Suprapubic skin (tissue), 4 donors: ENCODE results near the gene UXT. TPM values are rescaled to one million over a fixed set of nuclear protein-coding genes. Genes with fewer than 3 reads are reported as not detected.
"Not testable (repeated sequence)": the region's sequence is repeated elsewhere in the genome, so short reads cannot be mapped to it uniquely, and the experiment has no call there.

Experiments used
- DNase-seq, 2 donors: peaks; one replicate each; pipeline ENCODE4 v3.0.0-alpha.2; 2019; ENCODE audit warnings: low spot score in 2 of 2
- H3K27ac ChIP-seq: fragments of 200-600 bp; sonication (generic); one replicate; pipeline ENCODE4 v1.5.1; 2019
- H3K27me3 ChIP-seq: fragments of 200-600 bp; sonication (generic); one replicate; pipeline ENCODE4 v1.5.1; 2019
- H3K36me3 ChIP-seq: fragments of 200-600 bp; sonication (generic); one replicate; pipeline ENCODE4 v1.5.1; 2019
- H3K4me1 ChIP-seq: fragments of 200-600 bp; sonication (generic); one replicate; pipeline ENCODE4 v1.5.1; 2019
- H3K4me3 ChIP-seq: fragments of 200-600 bp; sonication (generic); one replicate; pipeline ENCODE4 v1.5.1; 2019; ENCODE audit warnings: mild to moderate bottlenecking
- H3K9me3 ChIP-seq: fragments of 200-600 bp; sonication (generic); one replicate; pipeline ENCODE4 v1.5.1; 2019
- EP300 ChIP-seq: sonication (generic); formaldehyde crosslinking; IDR thresholded peaks from one replicate; pipeline ENCODE4 v1.6.1; 2017; ENCODE audit warnings: antibody characterized with exemption
- POLR2A ChIP-seq, 2 donors: fragments of 450-650 bp; IDR thresholded peaks; one replicate each; pipeline ENCODE4 v1.6.1; 2017; ENCODE audit warnings: antibody characterized with exemption in 2 of 2, mild to moderate bottlenecking in 2 of 2, moderate library complexity in 2 of 2
- POLR2AphosphoS5 ChIP-seq, 3 donors: sonication (generic); formaldehyde crosslinking; IDR thresholded peaks; one replicate each; pipeline ENCODE4 v1.6.1; 2017; ENCODE audit warnings: antibody characterized with exemption in 3 of 3
- whole genome bisulfite sequencing: methylation state at CpG from one replicate; pipeline ENCODE4 v1.1.5; 2018; 5-methylcytosine and 5-hydroxymethylcytosine counted together
- total RNA-seq, 4 donors: library from RNA; depleted of rRNA; stranded (reverse); fragments of >200 nt; gene quantifications; one replicate each; pipeline ENCODE4 v1.1.0, GENCODE V29; 2016
- TF ChIP-seq, protein P1 (sequence below), 2 donors: fragments of 200-600 bp in 1 of 2; fragments of 450-650 bp in 1 of 2; sonication (generic) in 1 of 2; IDR thresholded peaks; one replicate each; pipeline ENCODE4 v1.5.1; 2016 to 2019; ENCODE audit warnings: antibody characterized with exemption in 2 of 2, mild to moderate bottlenecking in 1 of 2, moderate library complexity in 1 of 2

UXT gene
- total RNA-seq, 4 donors from 2014 or later = 82.6 to 127 (median 118) TPM

- Histone ChIP-seq H3K4me1 (no peaks in the 10 kb centered on the region), H3K4me3 (no peak overlapping the region), H3K9me3 (no peaks in the 10 kb centered on the region), H3K27me3 (no peaks in the 10 kb centered on the region), H3K27ac (no peak overlapping the region), H3K36me3 (no peaks in the 10 kb centered on the region)
- no peak for TF ChIP-seq POLR2A (IDR thresholded peaks at IDR 0.05)
- TF ChIP-seq, protein P1, sequence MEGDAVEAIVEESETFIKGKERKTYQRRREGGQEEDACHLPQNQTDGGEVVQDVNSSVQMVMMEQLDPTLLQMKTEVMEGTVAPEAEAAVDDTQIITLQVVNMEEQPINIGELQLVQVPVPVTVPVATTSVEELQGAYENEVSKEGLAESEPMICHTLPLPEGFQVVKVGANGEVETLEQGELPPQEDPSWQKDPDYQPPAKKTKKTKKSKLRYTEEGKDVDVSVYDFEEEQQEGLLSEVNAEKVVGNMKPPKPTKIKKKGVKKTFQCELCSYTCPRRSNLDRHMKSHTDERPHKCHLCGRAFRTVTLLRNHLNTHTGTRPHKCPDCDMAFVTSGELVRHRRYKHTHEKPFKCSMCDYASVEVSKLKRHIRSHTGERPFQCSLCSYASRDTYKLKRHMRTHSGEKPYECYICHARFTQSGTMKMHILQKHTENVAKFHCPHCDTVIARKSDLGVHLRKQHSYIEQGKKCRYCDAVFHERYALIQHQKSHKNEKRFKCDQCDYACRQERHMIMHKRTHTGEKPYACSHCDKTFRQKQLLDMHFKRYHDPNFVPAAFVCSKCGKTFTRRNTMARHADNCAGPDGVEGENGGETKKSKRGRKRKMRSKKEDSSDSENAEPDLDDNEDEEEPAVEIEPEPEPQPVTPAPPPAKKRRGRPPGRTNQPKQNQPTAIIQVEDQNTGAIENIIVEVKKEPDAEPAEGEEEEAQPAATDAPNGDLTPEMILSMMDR (IDR thresholded peaks at IDR 0.05) = no peak
- TF ChIP-seq POLR2AphosphoS5 (IDR thresholded peaks at IDR 0.05) = no peak
- no peak for TF ChIP-seq EP300
- WGBS = 58% methylated on average over 2 of the region's 2 CpGs
- DNase-seq = no peak
Measured at GRCh38 chrX:47690175-47690574, 31.2 kb upstream of the UXT start.

GRCh38 chrX:47687263-47687662, 28.3 kb upstream of the UXT start:
- WGBS = 55% methylated on average over 4 of the region's 6 CpGs
- Histone ChIP-seq H3K4me3 (no peak overlapping the region), H3K36me3 (no peaks in the 10 kb centered on the region), H3K27ac (no peak overlapping the region), H3K27me3 (no peaks in the 10 kb centered on the region), H3K4me1 (no peaks in the 10 kb centered on the region), H3K9me3 (no peaks in the 10 kb centered on the region)
- DNase-seq = no peak
- TF ChIP-seq POLR2AphosphoS5 (IDR thresholded peaks at IDR 0.05) = no peak
- TF ChIP-seq, protein P1 (IDR thresholded peaks at IDR 0.05) = no peak
- no peak for TF ChIP-seq EP300
- no peak for TF ChIP-seq POLR2A (IDR thresholded peaks at IDR 0.05)

GRCh38 chrX:47683829-47684205, 24.8 kb upstream of the UXT start:
- H3K4me1 ChIP-seq = no peaks in the 10 kb centered on the region
- 73% methylated on average over 3 of the region's 3 CpGs for WGBS
- H3K27me3 ChIP-seq = no peaks in the 10 kb centered on the region
- no peaks in the 10 kb centered on the region for H3K9me3 ChIP-seq
- no peaks in the 10 kb centered on the region for H3K36me3 ChIP-seq
- no peak for DNase-seq
- no peak overlapping the region for H3K4me3 ChIP-seq
- TF ChIP-seq POLR2A (IDR thresholded peaks at IDR 0.05) (no peak), EP300 (no peak), POLR2AphosphoS5 (IDR thresholded peaks at IDR 0.05) (no peak)
- TF ChIP-seq, protein P1 (IDR thresholded peaks at IDR 0.05) = no peak
- no peak overlapping the region for H3K27ac ChIP-seq

DNA sequence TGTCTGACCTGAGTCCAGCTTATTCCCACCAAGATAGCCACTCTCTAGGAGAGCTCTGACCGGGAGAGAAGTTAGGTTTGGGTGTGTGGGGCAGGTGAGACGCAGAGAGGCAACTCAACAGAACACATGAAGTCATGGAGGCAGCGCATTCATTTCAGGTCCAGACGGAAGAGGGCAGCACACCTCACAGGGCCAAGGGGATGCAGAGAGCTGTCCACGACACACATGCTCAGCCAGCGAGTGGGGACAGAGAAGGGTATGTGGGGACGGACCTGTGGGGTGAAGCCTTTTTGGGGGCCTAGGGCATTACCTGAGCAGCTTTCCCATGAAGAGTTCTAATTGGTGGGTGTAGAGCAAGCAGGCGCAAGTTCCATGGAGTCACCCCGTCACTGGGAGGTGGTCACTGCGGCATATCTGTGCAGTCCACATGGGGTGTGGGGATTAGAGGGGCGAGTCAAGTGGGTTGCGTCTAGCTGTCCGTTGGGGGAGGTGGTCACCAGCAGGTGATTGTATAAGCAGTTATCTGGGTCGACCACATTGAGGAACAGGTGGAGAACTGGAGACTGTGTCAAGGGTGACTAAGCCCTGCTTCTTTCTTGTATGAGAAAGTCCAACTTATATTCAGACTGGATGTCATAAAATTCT, 24.3 kb upstream of the UXT start:
- no peak for DNase-seq
- Histone ChIP-seq H3K27ac (no peak overlapping the region), H3K4me3 (no peak overlapping the region), H3K36me3 (no peaks in the 10 kb centered on the region), H3K4me1 (no peaks in the 10 kb centered on the region), H3K9me3 (no peaks in the 10 kb centered on the region), H3K27me3 (no peaks in the 10 kb centered on the region)
- 79% methylated on average over 14 of the region's 14 CpGs for WGBS
- TF ChIP-seq EP300 (no peak), POLR2A (IDR thresholded peaks at IDR 0.05) (no peak), POLR2AphosphoS5 (IDR thresholded peaks at IDR 0.05) (no peak)
- TF ChIP-seq, protein P1 (IDR thresholded peaks at IDR 0.05) = no peak

DNA sequence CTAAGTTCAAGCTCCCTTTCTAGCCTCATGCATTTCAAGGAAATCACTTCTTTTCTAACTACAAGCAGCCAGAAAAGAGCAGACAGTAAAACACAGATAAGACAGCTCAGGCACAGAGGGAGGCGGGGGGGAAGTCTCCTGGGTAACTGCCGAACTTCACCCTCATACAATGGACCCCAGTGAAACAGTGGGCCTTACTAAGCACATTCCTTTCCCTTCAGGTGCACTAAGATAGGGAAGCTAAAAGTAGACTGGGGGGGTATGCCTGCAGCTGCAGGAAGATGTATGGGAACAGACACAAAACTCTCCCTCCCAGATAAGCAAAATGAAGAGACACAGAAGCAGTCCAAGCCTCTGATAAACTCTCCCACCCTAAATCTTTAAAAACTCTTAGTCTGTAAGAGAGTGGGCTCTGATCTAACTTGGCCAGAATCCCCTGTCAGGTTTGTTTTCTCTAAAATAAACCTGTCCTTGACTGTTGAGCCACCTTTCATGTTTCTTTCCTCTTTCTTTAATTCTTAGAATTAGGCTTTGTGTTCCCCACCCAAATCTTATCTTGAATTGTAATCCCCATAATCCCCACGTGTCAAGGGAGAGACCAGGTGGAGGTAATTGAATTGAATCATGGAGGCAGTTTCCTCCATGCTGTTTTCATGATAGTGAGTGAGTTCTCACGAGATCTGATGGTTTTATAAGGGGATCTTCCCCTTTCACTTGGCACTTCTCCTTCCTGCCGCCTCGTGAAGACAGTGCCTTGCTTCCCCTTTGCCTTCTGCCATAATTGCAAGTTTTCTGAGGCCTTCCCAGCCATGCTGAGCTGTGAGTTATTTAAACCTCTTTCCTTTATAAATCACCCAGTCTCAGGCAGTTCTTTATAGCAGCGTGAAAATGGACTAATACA, 17.2 kb upstream of the UXT start:
- not testable (repeated sequence) for H3K9me3 ChIP-seq, H3K4me3 ChIP-seq, H3K36me3 ChIP-seq, H3K27me3 ChIP-seq, H3K27ac ChIP-seq, DNase-seq, H3K4me1 ChIP-seq
- WGBS = 59% methylated on average over 7 of the region's 7 CpGs
